Hindlimb muscle (tissue), 1 donor: Measurements from ENCODE around the gene FHIP1A. TPM values are rescaled to one million over a fixed set of nuclear protein-coding genes. Genes with fewer than 3 reads are reported as not detected.
"Not testable (repeated sequence)": the region's sequence is repeated elsewhere in the genome, so short reads cannot be mapped to it uniquely, and the experiment has no call there.

Experiments
- DNase-seq: peaks from one replicate; pipeline ENCODE4 v3.0.0-alpha.2; 2013
- polyA plus RNA-seq: library from polyadenylated mRNA; unstranded; fragments of 120-200 nt; gene quantifications from one replicate; pipeline ENCODE4 v1.2.1, GENCODE V29; 2013; ENCODE audit not compliant: insufficient read length

Gene FHIP1A
- polyA plus RNA-seq, result 15.5 TPM

- peak; percentile 79 for DNase-seq
Measured at GRCh38 chr4:151408630-151409469, at the start of gene FHIP1A. FHIP1A (plus strand) TSS chr4:151409176; CDS start chr4:151566260, 157,084 bp downstream.

- DNase-seq, result no peak
Measured at GRCh38 chr4:151359576-151359975, 49.4 kb upstream of the FHIP1A start.

GRCh38 chr4:151361126-151361525 lies 47.9 kb upstream of the FHIP1A start:
- DNase-seq, result no peak

GRCh38 chr4:151361966-151362365 lies 47.0 kb upstream of the FHIP1A start:
- DNase-seq, result no peak

GRCh38 chr4:151362404-151363164 lies 46.4 kb upstream of the FHIP1A start:
- peak; percentile 75 for DNase-seq

- DNase-seq, result no peak
Measured at GRCh38 chr4:151376540-151376939, 32.4 kb upstream of the FHIP1A start.

- DNase-seq, result no peak
Measured at GRCh38 chr4:151389311-151389710, 19.7 kb upstream of the FHIP1A start.

GRCh38 chr4:151389799-151390198 lies 19.2 kb upstream of the FHIP1A start:
- DNase-seq, result not testable (repeated sequence)

- DNase-seq, result no peak
Measured at GRCh38 chr4:151395873-151396272, 13.1 kb upstream of the FHIP1A start.

- no peak for DNase-seq
Measured at GRCh38 chr4:151400343-151400742, 8.6 kb upstream of the FHIP1A start.

GRCh38 chr4:151401739-151402138 lies 7.2 kb upstream of the FHIP1A start:
- DNase-seq, result no peak

- no peak for DNase-seq
Measured at GRCh38 chr4:151402145-151402865, 6.7 kb upstream of the FHIP1A start.

- no peak for DNase-seq
Measured at GRCh38 chr4:151403656-151404055, 5.3 kb upstream of the FHIP1A start.

GRCh38 chr4:151404802-151405201 lies 4.2 kb upstream of the FHIP1A start:
- not testable (repeated sequence) for DNase-seq

- no peak for DNase-seq
Measured at GRCh38 chr4:151407018-151407417, 2.0 kb upstream of the FHIP1A start.

GRCh38 chr4:151407466-151408379 lies 1.3 kb upstream of the FHIP1A start:
- DNase-seq, result peak; percentile 19

- no peak for DNase-seq
Measured at GRCh38 chr4:151408380-151408629, 671 bp upstream of the FHIP1A start.

- peak; percentile 11 for DNase-seq
Measured at GRCh38 chr4:151409470-151410313, 716 bp downstream of the FHIP1A start.

- DNase-seq, result no peak
Measured at GRCh38 chr4:151415978-151416377, 7.0 kb downstream of the FHIP1A start.

GRCh38 chr4:151417164-151417571 lies 8.2 kb downstream of the FHIP1A start:
- DNase-seq, result no peak

GRCh38 chr4:151417766-151418376 lies 8.9 kb downstream of the FHIP1A start:
- no peak for DNase-seq
